ENCODE measurements around the gene HIPK3. TPM values are rescaled to one million over a fixed set of nuclear protein-coding genes. Genes with fewer than 3 reads are reported as not detected.

HIPK3 gene
- total RNA-seq, 1 donor from 2014 or later = 50.7 TPM

- no peak overlapping the region for H3K4me3 Mint-ChIP-seq
- no peaks in the 10 kb centered on the region for H3K36me3 Mint-ChIP-seq (ENCODE audit: low read depth)
- intact Hi-C loops (cut with micrococcal nuclease) = loop anchor here (1.0 to 5.0 kb wide), 2 partner anchors 8 to 357 kb away; partner anchors contain the start of gene CD59
- H3K4me1 Mint-ChIP-seq = peaks cover 6% of the 10 kb centered on the region
- ChIA-PET POLR2A (interaction anchor here (1.4 kb wide), 1 partner anchor 9 kb away, joined by 3 read pairs; no protein-coding TSS in a partner anchor), CTCF (interaction anchor here (1.2 to 1.4 kb wide), 2 partner anchors 14 to 164 kb away, joined by 3 read pairs; no protein-coding TSS in a partner anchor)
- peak; percentile 34 for DNase-seq
- peak; percentile 98 for ATAC-seq (ENCODE audit: low read depth)
- no peaks in the 10 kb centered on the region for H3K9me3 Mint-ChIP-seq
- no peak overlapping the region for H3K27ac Mint-ChIP-seq
- no peak for TF ChIP-seq CTCF (IDR thresholded peaks at IDR 0.05)
- H3K27me3 Mint-ChIP-seq = peaks cover 35% of the 10 kb centered on the region
Measured at GRCh38 chr11:33379947-33380346, 122.8 kb downstream of the HIPK3 start.

GRCh38 chr11:33383075-33383919 is 126.1 kb downstream of the HIPK3 start:
- H3K36me3 Mint-ChIP-seq (ENCODE audit: low read depth) = no peaks in the 10 kb centered on the region
- intact Hi-C loops (cut with micrococcal nuclease) = loop anchor here (1.0 to 5.0 kb wide), 2 partner anchors 11 to 354 kb away; partner anchors contain the start of gene CD59

GRCh38 chr11:33383920-33384209 is 126.7 kb downstream of the HIPK3 start:
- POLR2A ChIA-PET = no interaction called here
- H3K27ac Mint-ChIP-seq = no peak overlapping the region
- CTCF ChIA-PET = no interaction called here
- H3K27me3 Mint-ChIP-seq = peaks cover 8% of the 10 kb centered on the region
- H3K9me3 Mint-ChIP-seq = no peaks in the 10 kb centered on the region
- no peak for ATAC-seq (ENCODE audit: low read depth)
- intact Hi-C loops (cut with micrococcal nuclease) = loop anchor here (1.0 to 5.0 kb wide), 2 partner anchors 10 to 353 kb away; partner anchors contain the start of gene CD59
- TF ChIP-seq CTCF (IDR thresholded peaks at IDR 0.05) = no peak
- H3K4me3 Mint-ChIP-seq = no peak overlapping the region
- DNase-seq = no peak
- no peaks in the 10 kb centered on the region for H3K36me3 Mint-ChIP-seq (ENCODE audit: low read depth)
- H3K4me1 Mint-ChIP-seq = peaks cover 19% of the 10 kb centered on the region

More at GRCh38 chr11:33383075-33383919, 126.1 kb downstream of the HIPK3 start:
- no peak for ATAC-seq (ENCODE audit: low read depth)
- no peak for TF ChIP-seq CTCF (IDR thresholded peaks at IDR 0.05)
- Mint-ChIP-seq H3K4me1 (peaks cover 13% of the 10 kb centered on the region), H3K27me3 (peaks cover 14% of the 10 kb centered on the region), H3K27ac (no peak overlapping the region), H3K9me3 (no peaks in the 10 kb centered on the region), H3K4me3 (no peak overlapping the region)
- POLR2A ChIA-PET = interaction anchor here (0.5 to 0.6 kb wide), 2 partner anchors 807 to 1514 kb away, joined by 3 read pairs; no protein-coding TSS in a partner anchor
- no peak for DNase-seq
- CTCF ChIA-PET = no interaction called here

GRCh38 chr11:33384220-33384619 is 127.0 kb downstream of the HIPK3 start:
- no peak overlapping the region for H3K4me3 Mint-ChIP-seq
- H3K9me3 Mint-ChIP-seq = no peaks in the 10 kb centered on the region
- CTCF ChIA-PET = no interaction called here
- H3K36me3 Mint-ChIP-seq (ENCODE audit: low read depth) = no peaks in the 10 kb centered on the region
- intact Hi-C loops (cut with micrococcal nuclease) = loop anchor here (5.0 kb wide), 1 partner anchor 353 kb away; the partner anchor contains the start of gene CD59
- no peak for ATAC-seq (ENCODE audit: low read depth)
- POLR2A ChIA-PET = interaction anchor here (0.7 kb wide), 1 partner anchor 68 kb away, joined by 3 read pairs; no protein-coding TSS in a partner anchor
- peaks cover 23% of the 10 kb centered on the region for H3K4me1 Mint-ChIP-seq
- no peak overlapping the region for H3K27ac Mint-ChIP-seq
- peaks cover 7% of the 10 kb centered on the region for H3K27me3 Mint-ChIP-seq
- no peak for DNase-seq
- TF ChIP-seq CTCF (IDR thresholded peaks at IDR 0.05) = no peak

- TF ChIP-seq CTCF (IDR thresholded peaks at IDR 0.05) = no peak
- POLR2A ChIA-PET = no interaction called here
- DNase-seq (no peak), ATAC-seq (ENCODE audit: low read depth) (no peak)
- Mint-ChIP-seq H3K4me1 (peaks cover 31% of the 10 kb centered on the region), H3K27me3 (no peaks in the 10 kb centered on the region), H3K36me3 (ENCODE audit: low read depth) (no peaks in the 10 kb centered on the region), H3K27ac (peak overlapping the region; percentile 75), H3K9me3 (no peaks in the 10 kb centered on the region), H3K4me3 (no peak overlapping the region)
- CTCF ChIA-PET = no interaction called here
- intact Hi-C loops (cut with micrococcal nuclease) = no loop called here
Measured at GRCh38 chr11:33387581-33387980, 130.4 kb downstream of the HIPK3 start.
